Mesenchymal stem cell (in vitro differentiated cells and primary cell): ENCODE measurements around the gene DRAP1.
A peak's percentile ranks its signal among the peaks of the same experiment; 100 is the strongest.

Source experiments
- DNase-seq: peaks from one replicate; pipeline ENCODE4 v3.0.0-alpha.2; 2013
- H2AFZ ChIP-seq: one replicate; pipeline ENCODE4 v1.6.1; 2013; ENCODE audit warnings: low read depth, mild to moderate bottlenecking, control low read depth, inconsistent platforms, low read length, moderate library complexity
- H2AK5ac ChIP-seq: 2 replicates; pipeline ENCODE4 v1.6.1; 2013; ENCODE audit warnings: low read length, moderate library complexity, mild to moderate bottlenecking, inconsistent platforms; ENCODE audit not compliant: severe bottlenecking
- H2BK120ac ChIP-seq: one replicate; pipeline ENCODE4 v1.6.1; 2013; ENCODE audit warnings: low read depth, mild to moderate bottlenecking, inconsistent platforms, low read length, moderate library complexity
- H2BK12ac ChIP-seq, 2 experiments: one replicate each; pipeline ENCODE4 v1.6.1; 2013; ENCODE audit warnings: inconsistent platforms in 2 of 2, low read length in 2 of 2, mild to moderate bottlenecking in 2 of 2, moderate library complexity in 2 of 2, control low read depth in 1 of 2
- H2BK15ac ChIP-seq: one replicate; pipeline ENCODE4 v1.6.1; 2013; ENCODE audit warnings: mild to moderate bottlenecking, low read depth, inconsistent platforms; ENCODE audit not compliant: poor library complexity, severe bottlenecking
- H2BK5ac ChIP-seq: 2 replicates; pipeline ENCODE4 v1.6.1; 2013; ENCODE audit warnings: low read depth, mild to moderate bottlenecking, low read length, control low read depth, inconsistent platforms; ENCODE audit not compliant: poor library complexity, severe bottlenecking
- H3K14ac ChIP-seq, 2 experiments: one replicate each; pipeline ENCODE4 v1.6.1; 2013; ENCODE audit warnings: inconsistent platforms in 2 of 2, low read length in 2 of 2, control low read depth in 1 of 2, mild to moderate bottlenecking in 1 of 2, moderate library complexity in 1 of 2
- H3K18ac ChIP-seq, 2 experiments: one replicate each; pipeline ENCODE4 v1.6.1; 2013; ENCODE audit warnings: inconsistent platforms in 2 of 2, low read length in 2 of 2, control low read depth in 1 of 2, low read depth in 1 of 2, mild to moderate bottlenecking in 1 of 2
- H3K23ac ChIP-seq, 2 experiments: one replicate each; pipeline ENCODE4 v1.6.1; 2013; ENCODE audit warnings: inconsistent platforms in 2 of 2, low read length in 2 of 2, mild to moderate bottlenecking in 2 of 2, moderate library complexity in 2 of 2, control low read depth in 1 of 2
- H3K27ac ChIP-seq: 2 replicates; pipeline ENCODE4 v1.5.1; 2013; ENCODE audit warnings: mild to moderate bottlenecking, moderate library complexity, low read length, control low read depth, inconsistent platforms; ENCODE audit not compliant: poor library complexity, severe bottlenecking
- H3K27me3 ChIP-seq, 2 experiments: 2 replicates each; pipeline versions ENCODE4 v1.6.1 to v1.7.0; 2013; ENCODE audit warnings: low read length in 2 of 2, mild to moderate bottlenecking in 2 of 2, moderate library complexity in 2 of 2, control low read depth in 1 of 2, inconsistent platforms in 1 of 2; ENCODE audit not compliant: control insufficient read depth in 1 of 2, insufficient read depth in 1 of 2
- H3K36me3 ChIP-seq, 2 experiments: 2 replicates each; pipeline versions ENCODE4 v1.6.1 to v1.7.0; 2013; ENCODE audit warnings: low read length in 2 of 2, control low read depth in 1 of 2, inconsistent platforms in 1 of 2, low read depth in 1 of 2, mild to moderate bottlenecking in 1 of 2; ENCODE audit not compliant: insufficient read depth in 2 of 2, control insufficient read depth in 1 of 2
- H3K4ac ChIP-seq, 2 experiments: one replicate each; pipeline ENCODE4 v1.6.1; 2013; ENCODE audit warnings: inconsistent platforms in 2 of 2, low read length in 2 of 2, mild to moderate bottlenecking in 2 of 2, moderate library complexity in 2 of 2, control low read depth in 1 of 2, low read depth in 1 of 2
- H3K4me1 ChIP-seq: 2 replicates; pipeline ENCODE4 v1.6.1; 2013; ENCODE audit warnings: low read depth, low read length, control low read depth; ENCODE audit not compliant: control insufficient read depth, insufficient read depth
- H3K4me2 ChIP-seq: 2 replicates; pipeline ENCODE4 v1.6.1; 2013; ENCODE audit warnings: low read length, mild to moderate bottlenecking, inconsistent platforms; ENCODE audit not compliant: poor library complexity, severe bottlenecking
- H3K4me3 ChIP-seq, 2 experiments: 2 replicates each; pipeline versions ENCODE4 v1.5.1 to v1.7.0; 2013; ENCODE audit warnings: low read length in 2 of 2, mild to moderate bottlenecking in 2 of 2, control low read depth in 1 of 2, low read depth in 1 of 2; ENCODE audit not compliant: insufficient read depth in 1 of 2
- H3K79me1 ChIP-seq: replicated peaks from 2 replicates; pipeline ENCODE4 v1.6.1; 2013; ENCODE audit warnings: mild to moderate bottlenecking, control low read depth, low read length, inconsistent platforms; ENCODE audit not compliant: poor library complexity, severe bottlenecking
- H3K9ac ChIP-seq: 2 replicates; pipeline ENCODE4 v1.7.0; 2013; ENCODE audit warnings: mild to moderate bottlenecking, low read length, moderate library complexity
- H3K9me3 ChIP-seq: 2 replicates; pipeline ENCODE4 v1.7.0; 2013; ENCODE audit warnings: mild to moderate bottlenecking, low read length; ENCODE audit not compliant: control insufficient read depth
- H4K8ac ChIP-seq: one replicate; pipeline ENCODE4 v1.6.1; 2013; ENCODE audit warnings: inconsistent platforms, mild to moderate bottlenecking, low read length, moderate library complexity
- H4K91ac ChIP-seq: one replicate; pipeline ENCODE4 v1.6.1; 2013; ENCODE audit warnings: mild to moderate bottlenecking, low read length, inconsistent platforms
- WGBS: methylation state at CpG from one replicate; pipeline ENCODE4 v1.1.7; 2013; ENCODE audit warnings: mixed read lengths; 5-methylcytosine and 5-hydroxymethylcytosine counted together

The DRAP1 gene

DNA sequence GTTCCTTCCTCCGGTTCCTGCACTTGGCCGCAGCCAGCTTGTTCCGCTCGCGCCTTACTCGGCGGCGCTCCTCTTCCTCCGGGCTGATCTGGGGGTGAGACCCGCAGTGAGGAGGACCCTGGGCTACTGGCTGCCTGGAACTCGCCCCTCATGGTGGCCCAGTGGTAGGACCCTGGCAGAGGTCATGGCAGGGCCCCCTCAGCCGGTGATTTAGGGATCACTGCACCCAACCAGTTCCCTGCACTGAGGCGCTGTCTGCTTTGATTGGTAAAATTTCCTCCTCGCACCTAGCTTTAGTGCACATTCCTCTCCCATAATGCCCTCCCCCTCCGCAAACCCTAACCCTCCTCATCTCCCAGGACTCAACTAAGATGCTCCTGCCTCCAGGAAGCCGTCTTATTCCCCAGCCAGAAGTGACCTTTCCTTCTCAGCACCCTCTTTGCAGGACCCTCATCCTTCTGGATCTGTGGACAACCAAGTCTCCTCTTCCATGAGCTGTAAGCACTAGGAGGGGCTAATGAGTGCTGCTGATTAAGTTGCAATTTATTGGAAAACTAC, 25.1 kb upstream of the DRAP1 start:
- Histone ChIP-seq H3K79me1 (peaks cover 2% of the 10 kb centered on the region), H2AFZ (no peak overlapping the region), H3K27me3 (no peaks in the 10 kb centered on the region), H4K8ac (peak overlapping the region; percentile 76), H2AK5ac (peak overlapping the region; percentile 63), H2BK5ac (no peak overlapping the region), H3K4me3 (peak overlapping the region in 1 of 2 experiments; percentile 44), H3K4ac (no peak overlapping the region), H3K4me1 (peaks cover 49% of the 10 kb centered on the region), H2BK120ac (no peak overlapping the region), H4K91ac (peak overlapping the region; percentile 49), H3K14ac (no peak overlapping the region), H3K36me3 (peaks cover 50 to 57% of the 10 kb centered on the region in 2 experiments), H2BK12ac (peak overlapping the region in 1 of 2 experiments; percentile 21), H3K18ac (no peak overlapping the region), H3K9me3 (no peaks in the 10 kb centered on the region), H3K9ac (peak overlapping the region; percentile 94), H3K27ac (peak overlapping the region; percentile 15), H3K4me2 (no peak overlapping the region), H3K23ac (no peak overlapping the region), H2BK15ac (no peak overlapping the region)
- 89% methylated on average over 16 of the region's 16 CpGs for WGBS
- no peak for DNase-seq

- H2BK120ac ChIP-seq: no peak overlapping the region
- DNase-seq: no peak
These were observed 23.7 kb upstream of the DRAP1 start for GRCh38 chr11:65895482-65895981.

GRCh38 chr11:65896034-65896999, 22.9 kb upstream of the DRAP1 start:
- Histone ChIP-seq H4K91ac (no peak overlapping the region), H3K23ac (peak overlapping the region in 1 of 2 experiments; percentile 95), H3K79me1 (peaks cover under 1% of the 10 kb centered on the region), H3K9me3 (no peaks in the 10 kb centered on the region), H3K14ac (peak overlapping the region in 1 of 2 experiments; percentile 64), H3K4ac (peak overlapping the region in 1 of 2 experiments; percentile 26), H3K27me3 (no peaks in the 10 kb centered on the region), H2BK15ac (no peak overlapping the region), H2BK120ac (no peak overlapping the region), H3K18ac (peak overlapping the region in 1 of 2 experiments; percentile 29), H2AK5ac (peak overlapping the region; percentile 43), H2BK5ac (no peak overlapping the region), H3K9ac (peak overlapping the region; percentile 100), H3K4me2 (peak overlapping the region; percentile 18), H3K36me3 (peaks cover 48 to 57% of the 10 kb centered on the region in 2 experiments), H2BK12ac (peak overlapping the region in 1 of 2 experiments; percentile 20), H4K8ac (no peak overlapping the region), H3K4me1 (peaks cover 43% of the 10 kb centered on the region), H2AFZ (no peak overlapping the region), H3K27ac (peak overlapping the region; percentile 11), H3K4me3 (peak overlapping the region in 1 of 2 experiments; percentile 98)
- 93% methylated on average over 14 of the region's 14 CpGs for WGBS
- no peak for DNase-seq

More at GRCh38 chr11:65895482-65895981, 23.7 kb upstream of the DRAP1 start:
- Histone ChIP-seq H3K9me3 (no peaks in the 10 kb centered on the region), H3K4me1 (peaks cover 47% of the 10 kb centered on the region), H3K4me3 (peak overlapping the region in 1 of 2 experiments; percentile 98), H3K27me3 (no peaks in the 10 kb centered on the region), H3K23ac (peak overlapping the region in 1 of 2 experiments; percentile 29), H3K27ac (no peak overlapping the region), H3K36me3 (peaks cover 50 to 57% of the 10 kb centered on the region in 2 experiments), H3K79me1 (no peaks in the 10 kb centered on the region), H2BK12ac (no peak overlapping the region), H4K91ac (no peak overlapping the region), H2AK5ac (peak overlapping the region; percentile 13), H2BK15ac (no peak overlapping the region), H2AFZ (no peak overlapping the region), H3K14ac (no peak overlapping the region), H3K4me2 (no peak overlapping the region), H3K9ac (peak overlapping the region; percentile 100), H4K8ac (no peak overlapping the region), H2BK5ac (no peak overlapping the region), H3K4ac (no peak overlapping the region), H3K18ac (no peak overlapping the region)
- 96% methylated on average over 4 of the region's 5 CpGs for WGBS
